Spleen (tissue), 11 donors: ENCODE measurements around the gene CPSF3. TPM values are rescaled to one million over a fixed set of nuclear protein-coding genes. Genes with fewer than 3 reads are reported as not detected.

Experiments used
- DNase-seq: peaks from one replicate; pipeline ENCODE4 v3.0.0-alpha.2; 2020
- H3K27ac ChIP-seq, 8 donors: fragments of 200-600 bp; sonication (generic) in 7 of 8; 1 replicate in 4 of 8; 2 replicates in 4 of 8; pipeline versions ENCODE4 v1.5.0 to v1.8.0; 2016 to 2021; ENCODE audit warnings: inconsistent platforms in 4 of 8, mild to moderate bottlenecking in 4 of 8, moderate library complexity in 1 of 8
- H3K27me3 ChIP-seq, 7 donors: fragments of 200-600 bp; sonication (generic) in 6 of 7; replicated peaks in 1 of 7; 1 replicate in 4 of 7; 2 replicates in 3 of 7; pipeline versions ENCODE4 v1.5.0 to v1.8.0; 2016 to 2021; ENCODE audit warnings: inconsistent platforms in 3 of 7, mild to moderate bottlenecking in 1 of 7
- H3K36me3 ChIP-seq, 6 donors: fragments of 200-600 bp; sonication (generic) in 5 of 6; 1 replicate in 4 of 6; 2 replicates in 2 of 6; pipeline versions ENCODE4 v1.5.0 to v1.8.0; 2016 to 2021; ENCODE audit warnings: inconsistent platforms in 2 of 6
- H3K4me1 ChIP-seq, 6 donors: fragments of 200-600 bp; sonication (generic) in 5 of 6; 1 replicate in 3 of 6; 2 replicates in 3 of 6; pipeline versions ENCODE4 v1.5.0 to v1.8.0; 2016 to 2021; ENCODE audit warnings: inconsistent platforms in 3 of 6
- H3K4me3 ChIP-seq, 8 donors: fragments of 200-600 bp; sonication (generic) in 7 of 8; 1 replicate in 4 of 8; 2 replicates in 4 of 8; pipeline versions ENCODE4 v1.5.0 to v1.8.0; 2016 to 2021; ENCODE audit warnings: inconsistent platforms in 4 of 8, mild to moderate bottlenecking in 4 of 8, moderate library complexity in 2 of 8
- H3K9me3 ChIP-seq, 8 donors: fragments of 200-600 bp; sonication (generic) in 7 of 8; 1 replicate in 4 of 8; 2 replicates in 4 of 8; pipeline versions ENCODE4 v1.5.0 to v1.8.0; 2016 to 2021; ENCODE audit warnings: inconsistent platforms in 4 of 8
- POLR2A ChIP-seq, 3 donors: fragments of 450-650 bp; IDR thresholded peaks; one replicate each; pipeline ENCODE4 v1.5.1; 2017; ENCODE audit warnings: antibody characterized with exemption in 3 of 3, mild to moderate bottlenecking in 1 of 3
- POLR2AphosphoS5 ChIP-seq, 3 donors: sonication (generic); formaldehyde crosslinking; IDR thresholded peaks; one replicate each; pipeline ENCODE4 v1.5.1; 2017; ENCODE audit warnings: antibody characterized with exemption in 3 of 3
- WGBS, 5 donors: extraction: QIAGEN DNeasy Blood & Tissue Kit in 3 of 5; methylation state at CpG; one replicate each; pipeline versions ENCODE4 v1.1.5 to v1.1.7; 2013 to 2018; 5-methylcytosine and 5-hydroxymethylcytosine counted together
- intact Hi-C: fragments of 100-400 bp; cut with DNase I; formaldehyde crosslinking; loops from one replicate; pipeline ENCODE4 v1.15.0; 2023; ENCODE audit warnings: low total_unique reads
- polyA plus RNA-seq, 3 donors: library from polyadenylated mRNA; stranded (reverse); fragments of 200-250 nt; gene quantifications; one replicate each; pipeline ENCODE4 v1.2.1, GENCODE V29; 2013
- total RNA-seq, 7 donors: library from RNA; depleted of rRNA in 3 of 7; stranded (reverse); fragments of >200 nt in 3 of 7; fragmentation: NEBNext Ultra II Directional in 4 of 7; extraction: Animal tissue kit (Norgen Biotek cat#: 25700) in 4 of 7; gene quantifications; one replicate each; pipeline versions ENCODE4 v1.1.0 to v1.2.1, GENCODE V29; 2016 to 2021
- TF ChIP-seq, protein P1 (sequence below), 11 experiments: fragments of 200-600 bp in 7 of 11; fragments of 450-650 bp in 4 of 11; sonication (generic) in 4 of 11; IDR thresholded peaks in 8 of 11; conservative IDR thresholded peaks in 3 of 11; 1 replicate in 7 of 11; 2 replicates in 4 of 11; pipeline versions ENCODE4 v1.4.0 to v1.8.0; 2016 to 2021; ENCODE audit warnings: antibody characterized with exemption in 11 of 11, inconsistent platforms in 4 of 11, mild to moderate bottlenecking in 1 of 11
- donor health status: healthy with polysubstance abuse.
- donor health status: DM: no; HTN: no; CAD: no; lungs with moderate emphysema.
- donor health status: DM: no; HTN: no; CAD: no.
- donor health status: Bipolar disorder and iron deficiency.
- donor health status: healthy.
- donor health status: DM: no; HTN: no; CAD: no.
- donor health status: DM: yes; HTN: yes; CAD: no.

Gene CPSF3
- total and polyA plus RNA-seq, 10 donors = 18.9 to 35.8 (median 27.5) TPM

DNA sequence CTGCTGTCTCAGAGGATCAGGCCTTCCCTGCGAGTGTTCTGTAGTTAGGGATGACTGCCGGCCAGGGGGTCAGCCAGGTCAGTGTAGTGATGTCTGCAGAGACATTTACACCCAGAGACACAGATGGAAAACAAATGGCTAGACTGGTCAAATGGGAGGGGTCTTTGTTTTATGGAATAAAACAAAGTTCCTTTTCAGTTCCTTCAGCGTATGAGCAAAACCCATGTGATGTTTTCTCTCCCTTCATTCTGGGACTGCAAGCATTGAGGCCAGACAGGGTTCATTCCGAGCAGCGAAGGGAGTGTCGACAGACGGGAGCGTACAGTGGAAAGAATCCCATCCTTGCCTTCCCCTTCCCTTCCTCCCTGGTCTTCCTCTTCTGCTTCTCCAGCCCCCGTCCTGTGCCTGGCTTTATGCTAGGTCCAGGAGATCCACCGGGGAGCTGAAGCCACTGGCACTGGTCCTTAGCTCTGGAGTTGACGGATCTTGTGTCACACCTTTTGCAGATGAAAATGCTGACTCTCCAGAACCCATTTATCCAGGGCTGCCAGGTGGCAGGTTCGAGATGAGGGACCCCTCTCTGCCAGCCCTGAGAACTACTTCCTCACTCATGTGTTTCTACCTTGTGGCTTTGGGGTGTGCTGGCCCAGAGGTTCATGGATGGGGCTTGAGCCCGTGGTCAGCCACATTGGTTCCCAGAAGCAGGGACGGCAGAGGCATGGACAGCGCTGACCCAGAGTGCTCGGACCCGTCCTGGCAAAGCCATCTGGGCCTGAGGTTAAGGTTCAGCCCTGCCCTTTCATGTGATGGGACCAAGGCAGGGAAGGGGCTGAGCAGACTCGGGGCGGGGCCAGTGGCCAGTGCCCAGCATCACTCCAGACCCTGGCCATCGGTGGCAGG is 24.3 kb upstream of the CPSF3 start:
- 84 to 87% (median 84%) methylated on average over 15 to 20 of the region's 20 CpGs for WGBS, 5 donors
- Histone ChIP-seq H3K9me3 (no peaks in the 10 kb centered on the region), H3K4me3 (no peak overlapping the region), H3K27me3 (peaks cover 0 to 9% (median 0%) of the 10 kb centered on the region in 7 donors), H3K36me3 (peaks cover 0 to 5% (median 0%) of the 10 kb centered on the region in 6 donors), H3K4me1 (no peaks in the 10 kb centered on the region), H3K27ac (no peak overlapping the region)
- TF ChIP-seq POLR2AphosphoS5 (IDR thresholded peaks at IDR 0.05) (no peak), POLR2A (IDR thresholded peaks at IDR 0.05) (no peak)
- TF ChIP-seq, protein P1, sequence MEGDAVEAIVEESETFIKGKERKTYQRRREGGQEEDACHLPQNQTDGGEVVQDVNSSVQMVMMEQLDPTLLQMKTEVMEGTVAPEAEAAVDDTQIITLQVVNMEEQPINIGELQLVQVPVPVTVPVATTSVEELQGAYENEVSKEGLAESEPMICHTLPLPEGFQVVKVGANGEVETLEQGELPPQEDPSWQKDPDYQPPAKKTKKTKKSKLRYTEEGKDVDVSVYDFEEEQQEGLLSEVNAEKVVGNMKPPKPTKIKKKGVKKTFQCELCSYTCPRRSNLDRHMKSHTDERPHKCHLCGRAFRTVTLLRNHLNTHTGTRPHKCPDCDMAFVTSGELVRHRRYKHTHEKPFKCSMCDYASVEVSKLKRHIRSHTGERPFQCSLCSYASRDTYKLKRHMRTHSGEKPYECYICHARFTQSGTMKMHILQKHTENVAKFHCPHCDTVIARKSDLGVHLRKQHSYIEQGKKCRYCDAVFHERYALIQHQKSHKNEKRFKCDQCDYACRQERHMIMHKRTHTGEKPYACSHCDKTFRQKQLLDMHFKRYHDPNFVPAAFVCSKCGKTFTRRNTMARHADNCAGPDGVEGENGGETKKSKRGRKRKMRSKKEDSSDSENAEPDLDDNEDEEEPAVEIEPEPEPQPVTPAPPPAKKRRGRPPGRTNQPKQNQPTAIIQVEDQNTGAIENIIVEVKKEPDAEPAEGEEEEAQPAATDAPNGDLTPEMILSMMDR (IDR thresholded peaks at IDR 0.05 in 8 of 11, conservative IDR thresholded peaks at IDR 0.05 in 3 of 11) = no peak
- peak; percentile 52 for DNase-seq
- intact Hi-C loops = no loop called here

DNA sequence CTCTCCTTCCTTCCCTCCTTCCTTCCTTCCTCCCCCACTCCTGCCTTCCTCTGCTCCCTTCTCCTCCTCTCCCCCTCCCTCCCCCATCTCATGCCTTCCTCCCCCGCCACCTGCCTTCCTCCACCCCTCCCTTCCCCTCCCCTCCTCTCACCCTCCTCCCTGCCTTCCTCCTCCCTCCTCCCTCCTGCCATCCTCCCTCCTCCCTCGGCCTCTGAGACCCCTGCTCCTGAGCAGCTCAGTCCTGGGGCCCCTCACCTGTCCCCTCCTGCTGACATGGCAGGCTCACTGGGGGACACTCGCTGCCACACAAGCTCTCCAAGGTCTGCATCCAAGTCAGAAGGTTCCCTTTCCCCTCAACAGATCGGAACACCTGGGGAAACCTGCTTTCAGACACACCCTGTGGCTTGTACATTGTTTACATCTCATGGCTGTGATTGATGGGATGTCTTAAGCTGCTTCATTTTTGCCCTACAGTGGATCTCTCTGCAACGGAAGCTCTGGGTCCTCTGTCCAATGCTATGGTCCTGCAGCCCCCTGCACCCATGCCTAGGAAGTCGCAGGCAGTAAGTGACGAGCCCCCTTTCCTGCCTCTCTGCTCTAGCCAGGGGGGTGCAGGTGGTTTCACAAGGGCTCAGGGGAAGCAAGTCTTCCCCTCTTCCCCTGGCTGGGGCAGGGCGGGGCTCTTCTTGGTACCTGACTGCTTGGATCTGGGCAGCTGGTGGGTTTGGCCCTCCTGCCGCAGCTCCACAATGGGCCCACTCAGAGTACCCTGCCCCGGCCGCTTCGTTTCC is 23.0 kb upstream of the CPSF3 start:
- peak; percentile 47 for DNase-seq
- TF ChIP-seq POLR2AphosphoS5 (IDR thresholded peaks at IDR 0.05) (no peak), POLR2A (IDR thresholded peaks at IDR 0.05) (no peak)
- TF ChIP-seq, protein P1 (IDR thresholded peaks at IDR 0.05 in 8 of 11, conservative IDR thresholded peaks at IDR 0.05 in 3 of 11) = no peak
- Histone ChIP-seq H3K27ac (no peak overlapping the region), H3K36me3 (peaks cover 0 to 5% (median 2%) of the 10 kb centered on the region in 6 donors), H3K4me3 (no peak overlapping the region), H3K9me3 (no peaks in the 10 kb centered on the region), H3K4me1 (no peaks in the 10 kb centered on the region), H3K27me3 (peaks cover 0 to 5% (median 0%) of the 10 kb centered on the region in 7 donors)
- intact Hi-C loops = no loop called here
- 73 to 90% (median 78%) methylated on average over 11 to 12 of the region's 12 CpGs for WGBS, 5 donors

DNA sequence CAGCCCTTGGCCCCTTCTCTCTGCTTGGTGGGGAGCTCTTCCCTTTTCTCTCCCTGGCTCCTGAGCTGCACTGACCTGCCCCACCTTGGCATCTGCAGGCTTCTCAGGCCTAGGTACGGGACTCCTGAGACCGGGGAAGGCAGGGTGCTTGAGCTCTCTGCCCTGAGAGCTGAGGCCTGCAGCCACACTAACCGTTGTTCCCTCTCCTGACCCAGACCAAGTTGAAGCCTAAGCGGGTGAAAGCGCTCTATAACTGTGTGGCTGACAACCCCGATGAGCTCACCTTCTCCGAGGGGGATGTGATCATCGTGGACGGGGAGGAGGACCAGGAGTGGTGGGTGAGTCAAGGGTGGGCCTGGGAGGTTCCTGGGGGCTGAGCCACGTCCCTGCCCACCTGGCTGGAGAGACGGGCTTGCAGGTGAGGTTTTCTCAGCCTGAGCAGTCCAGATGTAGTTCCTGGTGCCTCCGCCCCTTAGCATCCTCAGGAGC is 22.4 kb upstream of the CPSF3 start:
- peaks cover 0 to 5% (median 4%) of the 10 kb centered on the region in 6 donors for H3K36me3 ChIP-seq
- no peak overlapping the region for H3K4me3 ChIP-seq
- no peaks in the 10 kb centered on the region for H3K4me1 ChIP-seq
- intact Hi-C loops = no loop called here
- TF ChIP-seq POLR2A (IDR thresholded peaks at IDR 0.05) (no peak), POLR2AphosphoS5 (IDR thresholded peaks at IDR 0.05) (no peak)
- TF ChIP-seq, protein P1 (IDR thresholded peaks at IDR 0.05 in 8 of 11, conservative IDR thresholded peaks at IDR 0.05 in 3 of 11) = no peak
- H3K27me3 ChIP-seq = peaks cover 0 to 5% (median 0%) of the 10 kb centered on the region in 7 donors
- DNase-seq = peak; percentile 45
- no peak overlapping the region for H3K27ac ChIP-seq
- no peaks in the 10 kb centered on the region for H3K9me3 ChIP-seq
- WGBS, 5 donors = 84 to 96% (median 91%) methylated on average over 12 of the region's 12 CpGs
